HUDEP-2 (cell line): ENCODE results near the gene KRT5.
"Not testable (repeated sequence)": the region's sequence is repeated elsewhere in the genome, so short reads cannot be mapped to it uniquely, and the experiment has no call there.

Experiments
- DNase-seq, 76 experiments: peaks; one replicate each; lab custom pipeline; 2025; ENCODE audit not compliant: unreplicated experiment in 76 of 76; lab: John Stamatoyannopoulos, UW

The KRT5 gene

DNA sequence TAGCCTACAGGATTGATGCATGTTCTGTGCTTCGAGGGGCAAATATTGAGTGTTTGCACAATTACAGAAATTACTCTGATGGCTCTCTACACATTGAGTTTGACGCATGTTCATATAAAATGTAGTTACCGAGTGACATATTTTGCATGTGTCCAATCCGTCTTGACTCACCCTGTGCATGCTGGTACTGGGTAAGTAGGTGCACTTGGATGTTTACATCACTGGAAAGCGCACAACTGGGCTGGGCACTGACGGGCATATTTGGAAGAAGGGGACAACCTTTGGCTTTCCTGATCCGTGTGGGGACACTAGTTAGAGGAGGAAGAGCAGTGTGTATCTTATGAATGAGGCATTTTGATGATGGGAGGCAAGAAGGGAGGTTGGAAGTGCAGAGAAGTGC is 22.2 kb downstream of the KRT5 start:
- no peak for DNase-seq

DNA sequence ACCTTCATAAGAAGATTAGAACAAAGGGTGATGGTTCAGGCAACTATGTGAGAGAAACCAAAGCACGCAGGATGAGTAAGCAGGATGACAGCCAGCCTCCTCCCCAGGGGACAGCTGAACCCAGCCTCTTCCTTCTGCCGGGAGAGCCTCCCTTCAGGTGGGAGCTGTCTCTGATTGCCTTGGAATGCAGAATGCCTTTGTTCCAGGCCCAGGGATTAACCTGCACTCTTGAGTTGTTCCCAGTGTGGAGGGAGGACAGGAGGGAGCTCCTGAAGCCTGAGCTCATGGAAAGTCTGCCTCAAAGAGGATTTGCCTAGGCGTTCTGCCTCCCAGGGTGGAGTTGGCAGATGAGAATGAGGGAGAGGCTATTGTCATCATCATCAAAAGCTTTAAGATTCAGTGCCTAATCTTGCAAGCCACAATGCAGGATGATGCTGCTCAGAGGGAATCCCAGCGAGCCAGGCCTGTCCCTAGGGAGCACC is 23.6 kb downstream of the KRT5 start:
- no peak for DNase-seq

- no peak for DNase-seq
Measured at GRCh38 chr12:52496054-52496453, 24.1 kb downstream of the KRT5 start.

DNA sequence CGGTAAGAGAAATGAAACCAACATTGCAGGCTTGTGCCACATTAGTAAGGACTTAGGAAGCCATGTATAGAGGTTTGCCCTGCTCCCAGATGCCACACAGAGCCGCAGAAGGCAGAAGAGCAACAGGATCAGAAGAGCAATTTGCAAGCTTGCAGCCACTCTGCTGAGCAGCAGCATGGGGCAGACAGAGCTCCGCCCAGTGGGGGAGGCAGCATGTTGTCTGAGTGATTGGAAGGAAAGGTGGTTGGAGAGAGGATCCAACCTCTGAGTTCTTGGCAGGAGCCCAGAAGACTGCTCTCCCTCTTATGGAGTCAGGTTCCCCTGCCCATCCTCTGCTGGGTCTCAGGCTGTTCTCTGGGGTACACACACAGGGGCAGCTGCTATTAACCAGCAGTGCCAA is 24.8 kb downstream of the KRT5 start:
- peak in 6 of 76 experiments; percentile 1 to 25 (median 5) for DNase-seq

DNA sequence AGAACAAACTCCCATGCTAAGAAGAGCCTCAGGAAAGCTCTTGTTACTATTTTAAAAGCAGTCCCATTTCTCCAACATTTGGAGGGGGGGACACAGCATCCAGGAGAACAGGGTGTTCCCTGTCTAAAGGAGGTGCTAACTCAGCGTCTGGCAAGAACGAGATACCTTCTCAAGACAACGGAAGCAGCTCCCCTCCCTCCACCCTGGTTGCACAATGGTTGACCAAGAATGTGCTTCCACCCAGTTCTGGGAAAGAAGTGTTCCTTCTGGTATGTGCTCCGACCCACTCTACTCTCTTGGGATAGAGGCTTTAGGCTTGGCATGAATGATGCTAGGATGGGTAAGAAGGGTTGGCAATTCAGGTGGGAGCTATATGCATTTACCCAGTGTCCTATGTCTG is 25.7 kb downstream of the KRT5 start:
- DNase-seq: no peak

DNA sequence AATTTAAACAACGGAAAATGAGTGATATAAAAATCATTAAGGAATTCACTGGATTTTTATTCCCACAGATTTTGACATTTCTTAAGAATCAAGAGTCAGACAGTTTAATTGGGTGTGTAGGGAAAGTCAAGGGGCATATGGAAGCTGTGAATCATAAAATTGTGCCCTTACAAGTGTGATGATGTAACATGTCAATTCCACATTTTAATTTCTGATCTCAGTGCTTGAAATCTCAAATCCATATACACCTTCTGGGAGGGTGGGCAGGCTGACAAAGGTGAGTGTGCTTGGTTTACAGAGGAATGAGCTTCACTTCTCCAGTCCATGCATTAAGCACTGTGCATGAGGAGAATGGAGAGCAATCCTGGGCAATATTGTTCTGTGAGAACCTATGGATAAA is 26.1 kb downstream of the KRT5 start:
- no peak for DNase-seq

GRCh38 chr12:52493172-52493571 is 27.0 kb downstream of the KRT5 start, which contains the start of gene KRT6A:
Gene KRT6A, minus strand, starts transcription at chr12:52493257. Its CDS starts 69 bp downstream, at chr12:52493188.
- no peak for DNase-seq

DNA sequence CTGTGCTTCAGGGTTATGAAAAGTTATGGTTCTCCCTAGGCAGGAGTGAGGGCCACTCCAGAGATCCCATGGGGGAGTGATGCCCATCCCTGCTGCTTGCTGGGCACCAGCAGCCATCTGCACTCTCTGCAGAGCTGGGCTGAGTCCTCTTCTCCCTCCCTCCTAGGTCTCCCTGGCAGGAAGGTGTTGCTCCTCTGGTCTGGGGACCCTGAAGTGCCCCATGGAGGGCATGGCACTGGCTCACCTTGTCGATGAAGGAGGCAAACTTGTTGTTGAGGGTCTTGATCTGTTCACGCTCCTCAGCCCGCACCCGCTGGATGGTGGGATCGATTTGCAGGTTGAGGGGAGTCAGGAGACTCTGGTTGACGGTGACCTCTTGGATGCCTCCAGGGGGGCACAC is 27.8 kb downstream of the KRT5 start:
- not testable (repeated sequence) for DNase-seq

- DNase-seq: not testable (repeated sequence)
Measured at GRCh38 chr12:52491495-52491894, 28.7 kb downstream of the KRT5 start.

GRCh38 chr12:52488736-52489135 is 31.5 kb downstream of the KRT5 start:
- DNase-seq: no peak

DNA sequence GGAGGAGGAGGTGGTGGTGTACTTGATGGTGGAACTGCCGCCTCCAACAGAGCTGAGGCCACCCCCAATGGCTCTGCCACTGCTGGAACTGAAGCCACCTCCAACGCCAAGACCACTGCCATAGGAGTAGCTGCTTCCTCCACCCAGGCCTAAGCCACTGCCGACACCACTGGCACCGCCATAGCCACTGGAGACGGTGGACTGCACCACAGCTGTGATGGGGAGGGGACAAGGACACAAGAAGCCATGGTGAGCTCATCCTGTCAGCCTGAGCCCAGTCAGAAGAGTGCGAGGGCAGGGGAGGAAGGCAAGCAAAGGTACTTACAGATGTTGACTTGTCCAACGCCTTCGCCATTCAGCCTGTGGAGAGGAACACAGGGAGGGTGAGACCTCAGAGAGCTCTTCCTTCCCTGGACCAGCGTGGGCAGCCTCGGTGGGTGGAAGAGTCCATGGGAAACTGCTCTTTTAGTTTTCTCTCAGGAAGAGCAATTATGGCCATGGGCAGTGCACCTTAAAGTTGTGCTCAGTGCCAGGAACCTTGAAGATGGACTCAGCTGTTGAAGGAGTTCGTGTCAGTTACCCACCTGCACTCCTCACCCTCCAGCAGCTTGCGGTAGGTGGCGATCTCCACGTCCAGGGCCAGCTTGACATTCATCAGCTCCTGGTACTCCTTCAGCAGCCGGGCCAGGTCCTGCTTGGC is 32.3 kb downstream of the KRT5 start:
- not testable (repeated sequence) for DNase-seq

DNA sequence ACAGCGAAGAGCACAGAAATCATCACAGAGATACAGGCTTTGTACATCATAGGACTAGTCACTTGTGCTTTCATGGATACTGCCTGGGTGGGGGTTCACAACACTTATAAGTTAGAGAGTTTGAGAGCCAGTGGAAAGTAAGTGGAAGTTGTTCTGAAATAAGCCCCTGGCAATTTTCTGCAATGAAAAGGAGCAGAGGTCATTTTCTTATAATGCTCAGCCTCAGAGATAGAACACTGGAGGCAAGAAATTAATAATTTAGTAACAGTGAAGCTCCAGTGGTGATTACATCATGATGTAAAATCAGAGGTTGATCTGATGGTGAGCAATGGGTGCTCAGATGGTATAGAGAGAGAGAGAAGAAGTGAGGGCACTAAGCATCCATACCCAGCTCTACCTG is 33.0 kb downstream of the KRT5 start:
- no peak for DNase-seq

DNA sequence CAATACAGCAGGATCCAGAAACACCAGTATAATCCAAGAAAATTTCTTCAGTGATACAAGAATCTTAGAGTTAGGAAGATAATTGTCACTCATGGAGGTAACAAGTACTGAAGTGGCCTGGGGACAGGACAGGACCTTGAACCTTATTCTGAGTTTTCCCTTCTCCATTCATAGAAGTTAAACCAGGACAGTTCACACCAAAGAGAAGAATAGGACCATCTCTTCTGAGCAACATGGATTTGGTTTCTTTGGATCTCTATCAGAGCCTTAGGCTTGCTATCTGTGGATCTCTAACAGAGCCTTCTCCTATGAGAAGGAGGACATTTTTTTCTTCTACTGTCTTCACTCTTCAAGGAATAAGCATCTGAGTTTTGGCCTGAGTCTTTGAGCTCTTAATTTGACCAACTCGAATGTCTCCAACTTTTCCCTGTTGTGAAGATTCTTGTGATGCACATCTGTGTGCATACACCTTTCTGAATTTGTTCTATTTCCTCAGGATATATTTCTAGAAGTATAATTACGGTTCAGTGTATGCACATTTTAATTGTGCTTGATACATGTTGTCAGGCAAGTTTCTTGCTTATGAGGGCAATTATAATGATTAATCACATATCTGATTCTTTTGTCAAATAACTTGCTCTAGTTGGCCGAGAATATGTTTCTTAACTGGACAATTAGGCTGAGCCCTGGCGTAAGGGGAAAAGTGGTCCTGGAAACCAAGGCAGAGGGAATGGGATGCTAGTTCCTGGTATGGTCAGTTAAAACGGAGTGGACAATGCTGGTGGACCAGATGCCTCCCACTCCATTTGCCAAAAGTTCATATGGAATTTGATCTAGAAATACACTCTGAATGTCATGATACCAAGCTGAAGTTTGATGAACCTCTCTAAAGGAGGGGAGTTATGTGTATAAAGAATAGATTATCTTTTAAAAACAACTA is 33.8 kb downstream of the KRT5 start:
- no peak for DNase-seq

DNA sequence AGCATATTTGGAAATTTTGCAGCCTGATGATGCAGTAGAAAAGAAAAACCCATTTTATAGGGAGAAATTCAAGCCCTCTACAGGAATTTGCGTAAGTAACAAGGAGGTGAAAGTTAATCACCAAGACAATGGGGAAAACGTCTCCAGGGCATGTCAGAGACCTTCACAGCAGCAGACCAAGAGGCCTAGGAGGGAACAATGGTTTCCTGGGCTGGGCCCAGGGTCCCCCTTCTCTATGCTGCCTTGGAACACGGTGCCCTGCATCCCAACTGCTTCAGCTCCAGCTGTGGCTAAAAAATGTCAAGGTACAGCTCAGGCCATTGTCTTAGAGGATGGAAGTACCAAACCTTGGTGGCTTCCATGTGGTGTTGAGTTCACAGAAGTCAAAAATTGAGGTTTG is 40.1 kb downstream of the KRT5 start:
- DNase-seq: no peak

- no peak for DNase-seq
Measured at GRCh38 chr12:52477651-52478050, 42.5 kb downstream of the KRT5 start.

GRCh38 chr12:52474212-52474611 is 46.0 kb downstream of the KRT5 start:
- no peak for DNase-seq

- no peak for DNase-seq
Measured at GRCh38 chr12:52473768-52474167, 46.4 kb downstream of the KRT5 start, which contains the start of gene KRT6C. Gene KRT6C, minus strand, starts transcription at chr12:52473805. Its CDS starts 68 bp downstream, at chr12:52473737.

- no peak for DNase-seq
Measured at GRCh38 chr12:52469853-52470252, 50.3 kb downstream of the KRT5 start.

- DNase-seq: no peak
Measured at GRCh38 chr12:52464897-52465296, 55.3 kb downstream of the KRT5 start.
